CD14-positive monocyte (primary cell): Measurements from ENCODE around the gene PLCB1. TPM values are rescaled to one million over a fixed set of nuclear protein-coding genes. Genes with fewer than 3 reads are reported as not detected.
"Not testable (repeated sequence)": the region's sequence is repeated elsewhere in the genome, so short reads cannot be mapped to it uniquely, and the experiment has no call there.

Experiments used
- DNase-seq, 3 donors: peaks; one replicate each; pipeline ENCODE4 v3.0.0-alpha.2; 2011 to 2022
- H2AFZ ChIP-seq: 2 replicates; pipeline ENCODE4 v1.6.0; 2012; ENCODE audit warnings: mild to moderate bottlenecking, low read depth, low read length, inconsistent platforms; ENCODE audit not compliant: insufficient read depth, poor library complexity, severe bottlenecking
- H3K27ac ChIP-seq, 2 donors: 1 replicate in 1 of 2; 2 replicates in 1 of 2; pipeline ENCODE4 v1.5.1; 2012 to 2013; ENCODE audit warnings: low read length in 2 of 2, control low read depth in 1 of 2, inconsistent platforms in 1 of 2, low read depth in 1 of 2, mild to moderate bottlenecking in 1 of 2
- H3K27me3 ChIP-seq, 2 donors: one replicate each; pipeline versions ENCODE4 v1.6.0 to v1.6.1; 2011 to 2013; ENCODE audit warnings: low read length in 2 of 2; ENCODE audit not compliant: control insufficient read depth in 2 of 2, insufficient read depth in 2 of 2
- H3K36me3 ChIP-seq, 2 donors: replicated peaks in 1 of 2; 1 replicate in 1 of 2; 2 replicates in 1 of 2; pipeline versions ENCODE4 v1.5.1 to v1.6.1; 2012 to 2013; ENCODE audit warnings: low read length in 2 of 2, control low read depth in 1 of 2, inconsistent platforms in 1 of 2, mild to moderate bottlenecking in 1 of 2; ENCODE audit not compliant: insufficient read depth in 2 of 2, control insufficient read depth in 1 of 2
- H3K4me1 ChIP-seq, 2 donors: 1 replicate in 1 of 2; 2 replicates in 1 of 2; pipeline versions ENCODE4 v1.5.1 to v1.6.1; 2012 to 2013; ENCODE audit warnings: low read length in 2 of 2, control low read depth in 1 of 2, inconsistent platforms in 1 of 2, mild to moderate bottlenecking in 1 of 2, moderate library complexity in 1 of 2; ENCODE audit not compliant: insufficient read depth in 2 of 2, control insufficient read depth in 1 of 2
- H3K4me2 ChIP-seq: replicated peaks from 2 replicates; pipeline ENCODE3; 2012; ENCODE audit warnings: low read length, moderate library complexity, mild to moderate bottlenecking; ENCODE audit not compliant: poor library complexity, severe bottlenecking; ENCODE audit errors: extremely low read depth
- H3K4me3 ChIP-seq, 3 experiments: fragments of 200-600 bp in 1 of 3; sonication (generic) in 1 of 3; replicated peaks in 1 of 3; 1 replicate in 2 of 3; 2 replicates in 1 of 3; pipeline ENCODE4 v1.5.1; 2011 to 2013; ENCODE audit warnings: low read length in 3 of 3, mild to moderate bottlenecking in 3 of 3, control low read depth in 2 of 3, low read depth in 2 of 3, inconsistent platforms in 1 of 3, moderate library complexity in 1 of 3
- H3K79me2 ChIP-seq: 2 replicates; pipeline ENCODE4 v1.6.0; 2012; ENCODE audit warnings: mild to moderate bottlenecking, control low read depth, inconsistent platforms, low read length, moderate library complexity; ENCODE audit not compliant: insufficient read depth
- H3K9ac ChIP-seq: 2 replicates; pipeline ENCODE4 v1.6.0; 2017; ENCODE audit warnings: low read length, mild to moderate bottlenecking; ENCODE audit not compliant: insufficient read depth, poor library complexity, severe bottlenecking
- H3K9me3 ChIP-seq, 2 donors: replicated peaks in 1 of 2; 1 replicate in 1 of 2; 2 replicates in 1 of 2; pipeline versions ENCODE4 v1.5.1 to v1.6.1; 2012 to 2013; ENCODE audit warnings: low read length in 2 of 2, control low read depth in 1 of 2; ENCODE audit not compliant: control insufficient read depth in 1 of 2, insufficient read depth in 1 of 2
- H4K20me1 ChIP-seq: 2 replicates; pipeline ENCODE4 v1.6.0; 2012; ENCODE audit warnings: mild to moderate bottlenecking, low read length, control low read depth, moderate library complexity; ENCODE audit not compliant: insufficient read depth
- H3K27ac Mint-ChIP-seq, 7 donors: one replicate each; pipeline ENCODE4 v1.8.0; 2020; ENCODE audit warnings: mild to moderate bottlenecking in 7 of 7, mixed read lengths in 7 of 7, moderate library complexity in 6 of 7, inconsistent platforms in 2 of 7
- H3K27me3 Mint-ChIP-seq, 3 donors: one replicate each; pipeline ENCODE4 v1.8.0; 2021 to 2022; ENCODE audit warnings: low read depth in 3 of 3, mild to moderate bottlenecking in 3 of 3, mixed read lengths in 3 of 3, moderate library complexity in 3 of 3, inconsistent platforms in 1 of 3
- H3K36me3 Mint-ChIP-seq, 2 donors: one replicate each; pipeline ENCODE4 v1.8.0; 2020; ENCODE audit warnings: mixed read lengths in 2 of 2, inconsistent platforms in 1 of 2, mild to moderate bottlenecking in 1 of 2
- H3K4me1 Mint-ChIP-seq: one replicate; pipeline ENCODE4 v1.8.0; 2020; ENCODE audit warnings: mild to moderate bottlenecking, mixed read lengths
- H3K4me3 Mint-ChIP-seq, 2 donors: one replicate each; pipeline ENCODE4 v1.8.0; 2020; ENCODE audit warnings: mild to moderate bottlenecking in 2 of 2, mixed read lengths in 2 of 2, moderate library complexity in 1 of 2
- H3K9me3 Mint-ChIP-seq, 7 donors: one replicate each; pipeline ENCODE4 v1.8.0; 2020 to 2022; ENCODE audit warnings: mixed read lengths in 7 of 7, mild to moderate bottlenecking in 6 of 7, moderate library complexity in 6 of 7, inconsistent platforms in 2 of 7
- WGBS: methylation state at CpG from one replicate; pipeline ENCODE4 v1.1.5; 2013; ENCODE audit warnings: missing lambda C conversion rate; ENCODE audit not compliant: insufficient coverage; 5-methylcytosine and 5-hydroxymethylcytosine counted together
- intact Hi-C, 2 donors: fragments of 100-400 bp; cut with micrococcal nuclease; formaldehyde crosslinking; loops; one replicate each; pipeline versions ENCODE4 v1.15.0 to v1.15.1; 2023
- polyA plus RNA-seq, 3 donors: library from polyadenylated mRNA; depleted of rRNA in 1 of 3; unstranded in 2 of 3; stranded (reverse) in 1 of 3; fragments of 300-500 nt in 2 of 3; fragments of >200 nt in 1 of 3; fragmentation: Illumina TruSeq in 2 of 3; gene quantifications; 1 replicate in 2 of 3; 2 replicates in 1 of 3; pipeline ENCODE4 v1.2.3, GENCODE V29; 2012 to 2021
- TF ChIP-seq, protein P1 (sequence below): fragments of 200-600 bp; IDR thresholded peaks from one replicate; pipeline ENCODE4 v1.8.0; 2022; ENCODE audit warnings: antibody characterized with exemption, mild to moderate bottlenecking

Gene PLCB1
- polyA plus RNA-seq, 3 donors: 8.6 to 16.4 (median 13.2) TPM

DNA sequence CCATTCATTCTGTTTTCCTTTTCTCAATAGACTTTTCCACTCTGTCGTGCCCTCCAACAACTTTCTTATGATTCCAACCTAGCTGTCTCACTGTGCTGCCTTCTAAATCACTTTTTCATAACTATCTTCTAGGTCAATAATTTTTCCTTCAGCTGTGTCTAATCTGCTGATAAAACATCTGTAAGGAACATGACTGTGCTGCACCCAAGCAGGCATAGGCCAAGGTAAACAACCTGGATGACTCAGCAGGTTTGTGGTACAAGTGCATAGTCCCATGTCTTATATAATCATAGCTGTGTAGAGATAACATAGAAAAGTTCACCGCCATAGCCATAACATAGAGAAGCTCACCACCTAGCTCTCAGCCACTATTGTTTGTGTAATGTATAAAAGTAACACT lies 332.3 kb downstream of the PLCB1 start:
- no peak overlapping the region for H3K27ac ChIP-seq
- intact Hi-C loops: no loop called here
- TF ChIP-seq, protein P1, sequence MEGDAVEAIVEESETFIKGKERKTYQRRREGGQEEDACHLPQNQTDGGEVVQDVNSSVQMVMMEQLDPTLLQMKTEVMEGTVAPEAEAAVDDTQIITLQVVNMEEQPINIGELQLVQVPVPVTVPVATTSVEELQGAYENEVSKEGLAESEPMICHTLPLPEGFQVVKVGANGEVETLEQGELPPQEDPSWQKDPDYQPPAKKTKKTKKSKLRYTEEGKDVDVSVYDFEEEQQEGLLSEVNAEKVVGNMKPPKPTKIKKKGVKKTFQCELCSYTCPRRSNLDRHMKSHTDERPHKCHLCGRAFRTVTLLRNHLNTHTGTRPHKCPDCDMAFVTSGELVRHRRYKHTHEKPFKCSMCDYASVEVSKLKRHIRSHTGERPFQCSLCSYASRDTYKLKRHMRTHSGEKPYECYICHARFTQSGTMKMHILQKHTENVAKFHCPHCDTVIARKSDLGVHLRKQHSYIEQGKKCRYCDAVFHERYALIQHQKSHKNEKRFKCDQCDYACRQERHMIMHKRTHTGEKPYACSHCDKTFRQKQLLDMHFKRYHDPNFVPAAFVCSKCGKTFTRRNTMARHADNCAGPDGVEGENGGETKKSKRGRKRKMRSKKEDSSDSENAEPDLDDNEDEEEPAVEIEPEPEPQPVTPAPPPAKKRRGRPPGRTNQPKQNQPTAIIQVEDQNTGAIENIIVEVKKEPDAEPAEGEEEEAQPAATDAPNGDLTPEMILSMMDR: no peak
- Mint-ChIP-seq H3K27ac (no peak overlapping the region), H3K36me3 (peaks cover 0 to 1% of the 10 kb centered on the region in 2 donors), H3K4me1 (peaks cover 13% of the 10 kb centered on the region), H3K9me3 (peaks cover 0 to 8% (median 3%) of the 10 kb centered on the region in 7 donors), H3K27me3 (peaks cover 0 to 1% (median 0%) of the 10 kb centered on the region in 3 donors), H3K4me3 (no peak overlapping the region)
- peaks cover 4% of the 10 kb centered on the region for H3K79me2 ChIP-seq
- H4K20me1 ChIP-seq: no peaks in the 10 kb centered on the region
- 100% methylated on average over 1 of the region's 2 CpGs for WGBS
- H3K36me3 ChIP-seq: no peaks in the 10 kb centered on the region
- H3K4me3 ChIP-seq: no peak overlapping the region
- no peaks in the 10 kb centered on the region for H3K27me3 ChIP-seq
- H2AFZ ChIP-seq: no peak overlapping the region
- peaks cover 0 to 14% of the 10 kb centered on the region in 2 donors for H3K4me1 ChIP-seq
- no peak overlapping the region for H3K9ac ChIP-seq
- DNase-seq: no peak
- H3K9me3 ChIP-seq: no peaks in the 10 kb centered on the region
- no peak overlapping the region for H3K4me2 ChIP-seq

DNA sequence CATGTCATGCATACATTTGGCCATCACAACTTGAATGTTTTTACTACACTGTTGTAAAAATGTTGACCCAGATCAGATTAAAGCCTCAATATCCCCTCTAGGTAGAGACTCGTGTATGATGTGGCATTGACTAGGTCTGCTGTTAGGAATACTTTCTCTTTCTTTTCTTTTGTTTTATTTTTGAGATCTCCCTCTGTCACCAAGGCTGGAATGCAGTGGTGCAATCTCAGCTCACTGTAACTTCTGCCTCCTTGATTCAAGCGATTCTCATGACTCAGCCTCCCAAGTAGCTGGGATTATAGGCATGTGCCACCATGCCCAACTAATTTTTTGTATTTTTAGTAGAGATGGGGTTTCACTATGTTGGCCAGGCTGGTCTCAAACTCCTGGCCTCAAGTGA lies 334.7 kb downstream of the PLCB1 start:
- intact Hi-C loops, H3K9me3 Mint-ChIP-seq, H3K4me3 ChIP-seq, H3K9ac ChIP-seq, H2AFZ ChIP-seq, H3K9me3 ChIP-seq, H4K20me1 ChIP-seq, H3K36me3 Mint-ChIP-seq, H3K27me3 Mint-ChIP-seq, H3K27me3 ChIP-seq, H3K79me2 ChIP-seq, H3K36me3 ChIP-seq: not testable (repeated sequence)
- H3K4me3 Mint-ChIP-seq: peak overlapping the region in 1 of 2 donors; percentile 21
- peak overlapping the region in 1 of 2 donors; percentile 8 for H3K27ac ChIP-seq
- WGBS: no CpG with 5 or more reads among the region's 2 CpGs
- H3K4me2 ChIP-seq: peak overlapping the region; percentile 0
- peak; percentile 38 to 49 (median 43) for DNase-seq
- H3K4me1 Mint-ChIP-seq: peaks cover 28% of the 10 kb centered on the region
- peak overlapping the region in 6 of 7 donors; percentile 3 to 82 (median 71) for H3K27ac Mint-ChIP-seq
- H3K4me1 ChIP-seq: peaks cover 8 to 24% of the 10 kb centered on the region in 2 donors
